Endothelial cell of umbilical vein (primary cell): ENCODE results near the gene EPB41L3.

Experiments used
- EZH2 ChIP-seq: IDR thresholded peaks from 2 replicates; pipeline ENCODE4 v1.6.1; 2012; ENCODE audit warnings: borderline replicate concordance, low read depth, mild to moderate bottlenecking, moderate library complexity, low read length, inconsistent platforms; ENCODE audit not compliant: severe bottlenecking
- GATA2 ChIP-seq: IDR thresholded peaks from 2 replicates; pipeline ENCODE4 v1.7.0; 2011; ENCODE audit warnings: low read depth, mild to moderate bottlenecking, moderate library complexity, mixed read lengths, low read length; ENCODE audit not compliant: insufficient read length, insufficient read depth
- MYC ChIP-seq: IDR thresholded peaks from one replicate; pipeline ENCODE4 v1.6.1; 2011; ENCODE audit warnings: mild to moderate bottlenecking, low read depth, low read length
- POLR2AphosphoS5 ChIP-seq: IDR thresholded peaks from 2 replicates; pipeline ENCODE4 v1.6.1; 2012; ENCODE audit warnings: low read depth, mild to moderate bottlenecking, control low read depth, low read length, moderate library complexity; ENCODE audit not compliant: insufficient read depth
- TF ChIP-seq, protein P1 (sequence below), 2 donors: IDR thresholded peaks; 1 replicate in 1 of 2; 2 replicates in 1 of 2; pipeline ENCODE4 v1.5.1; 2011; ENCODE audit warnings: low read length in 2 of 2, mild to moderate bottlenecking in 2 of 2, moderate library complexity in 2 of 2, control low read depth in 1 of 2, inconsistent platforms in 1 of 2, low read depth in 1 of 2; ENCODE audit not compliant: insufficient read depth in 1 of 2; ENCODE audit errors: extremely low read depth in 1 of 2

DNA sequence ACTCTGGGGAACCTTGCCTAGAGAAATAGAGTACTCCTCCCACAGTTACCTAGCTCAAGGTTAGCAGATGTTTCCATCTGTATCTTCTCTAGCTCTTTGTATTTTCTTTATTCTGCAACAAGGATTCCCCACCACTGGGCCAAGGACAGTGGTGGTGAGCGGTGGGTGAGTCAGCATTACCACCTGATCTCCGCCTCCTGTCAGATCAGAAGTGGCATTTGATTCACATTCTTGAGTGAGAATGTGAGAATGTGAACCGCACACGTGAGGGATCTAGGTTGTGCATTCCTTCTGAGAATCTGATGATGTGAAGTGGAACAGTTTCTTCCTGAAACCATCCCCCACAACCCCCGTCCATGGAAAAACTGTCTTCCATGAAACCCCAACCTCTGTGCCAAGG lies 9.0 kb downstream of the EPB41L3 start:
- TF ChIP-seq, protein P1, sequence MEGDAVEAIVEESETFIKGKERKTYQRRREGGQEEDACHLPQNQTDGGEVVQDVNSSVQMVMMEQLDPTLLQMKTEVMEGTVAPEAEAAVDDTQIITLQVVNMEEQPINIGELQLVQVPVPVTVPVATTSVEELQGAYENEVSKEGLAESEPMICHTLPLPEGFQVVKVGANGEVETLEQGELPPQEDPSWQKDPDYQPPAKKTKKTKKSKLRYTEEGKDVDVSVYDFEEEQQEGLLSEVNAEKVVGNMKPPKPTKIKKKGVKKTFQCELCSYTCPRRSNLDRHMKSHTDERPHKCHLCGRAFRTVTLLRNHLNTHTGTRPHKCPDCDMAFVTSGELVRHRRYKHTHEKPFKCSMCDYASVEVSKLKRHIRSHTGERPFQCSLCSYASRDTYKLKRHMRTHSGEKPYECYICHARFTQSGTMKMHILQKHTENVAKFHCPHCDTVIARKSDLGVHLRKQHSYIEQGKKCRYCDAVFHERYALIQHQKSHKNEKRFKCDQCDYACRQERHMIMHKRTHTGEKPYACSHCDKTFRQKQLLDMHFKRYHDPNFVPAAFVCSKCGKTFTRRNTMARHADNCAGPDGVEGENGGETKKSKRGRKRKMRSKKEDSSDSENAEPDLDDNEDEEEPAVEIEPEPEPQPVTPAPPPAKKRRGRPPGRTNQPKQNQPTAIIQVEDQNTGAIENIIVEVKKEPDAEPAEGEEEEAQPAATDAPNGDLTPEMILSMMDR (IDR thresholded peaks at IDR 0.05; ENCODE audit: extremely low read depth in 1 of 2, insufficient read depth in 1 of 2, low read depth in 1 of 2, low read length in 2 of 2), result no peak
- no peak for TF ChIP-seq EZH2
- TF ChIP-seq MYC, result no peak
- no peak for TF ChIP-seq POLR2AphosphoS5
- no peak for TF ChIP-seq GATA2
